NB4 (cell line): ENCODE results near the gene VAV2.

Source experiments
- CTCF ChIP-seq: IDR thresholded peaks from one replicate; pipeline ENCODE4 v1.5.1; 2012; ENCODE audit warnings: low read depth, low read length
- MAX ChIP-seq: IDR thresholded peaks from 2 replicates; pipeline ENCODE4 v1.6.1; 2011; ENCODE audit warnings: low read depth, low read length

- no peak for TF ChIP-seq MAX
- no peak for TF ChIP-seq CTCF
These were observed 261.0 kb downstream of the VAV2 start for GRCh38 chr9:133730994-133731715.
